ENCODE data around the gene SCAP. TPM values are rescaled to one million over a fixed set of nuclear protein-coding genes. Genes with fewer than 3 reads are reported as not detected.

The SCAP gene
- total RNA-seq, 4 donors from 2014 or later: 73.4 to 128 (median 88.4) TPM

DNA sequence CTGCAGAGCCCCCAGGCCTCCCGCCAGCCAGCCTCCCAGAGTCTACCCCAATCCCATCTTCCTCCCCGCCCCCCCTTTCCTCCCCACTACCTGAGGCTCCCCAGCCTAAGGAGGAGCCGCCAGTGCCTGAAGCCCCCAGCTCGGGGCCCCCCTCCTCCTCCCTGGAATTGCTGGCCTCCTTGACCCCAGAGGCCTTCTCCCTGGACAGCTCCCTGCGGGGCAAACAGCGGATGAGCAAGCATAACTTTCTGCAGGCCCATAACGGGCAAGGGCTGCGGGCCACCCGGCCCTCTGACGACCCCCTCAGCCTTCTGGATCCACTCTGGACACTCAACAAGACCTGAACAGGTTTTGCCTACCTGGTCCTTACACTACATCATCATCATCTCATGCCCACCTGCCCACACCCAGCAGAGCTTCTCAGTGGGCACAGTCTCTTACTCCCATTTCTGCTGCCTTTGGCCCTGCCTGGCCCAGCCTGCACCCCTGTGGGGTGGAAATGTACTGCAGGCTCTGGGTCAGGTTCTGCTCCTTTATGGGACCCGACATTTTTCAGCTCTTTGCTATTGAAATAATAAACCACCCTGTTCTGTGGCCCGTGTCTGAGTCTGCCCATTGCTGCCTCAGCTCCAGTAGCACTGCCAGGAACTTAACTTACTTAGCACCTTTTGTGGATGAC lies 62.8 kb downstream of the SCAP start:
- Histone ChIP-seq H3K9me3 (no peaks in the 10 kb centered on the region), H3K4me1 (peaks cover 0 to 14% (median 0%) of the 10 kb centered on the region in 4 donors), H3K36me3 (peaks cover 0 to 95% (median 28%) of the 10 kb centered on the region in 3 donors), H3K27ac (peak overlapping the region in 1 of 4 donors; percentile 57), H3K4me3 (no peak overlapping the region), H3K27me3 (no peaks in the 10 kb centered on the region)
- WGBS, 2 donors: 55 to 65% methylated on average over 11 of the region's 12 CpGs
- no peak for DNase-seq (ENCODE audit: low spot score in 2 of 2)
- TF ChIP-seq EP300 (IDR thresholded peaks at IDR 0.05) (no peak), POLR2A (IDR thresholded peaks at IDR 0.05) (no peak)
- TF ChIP-seq, protein P1, sequence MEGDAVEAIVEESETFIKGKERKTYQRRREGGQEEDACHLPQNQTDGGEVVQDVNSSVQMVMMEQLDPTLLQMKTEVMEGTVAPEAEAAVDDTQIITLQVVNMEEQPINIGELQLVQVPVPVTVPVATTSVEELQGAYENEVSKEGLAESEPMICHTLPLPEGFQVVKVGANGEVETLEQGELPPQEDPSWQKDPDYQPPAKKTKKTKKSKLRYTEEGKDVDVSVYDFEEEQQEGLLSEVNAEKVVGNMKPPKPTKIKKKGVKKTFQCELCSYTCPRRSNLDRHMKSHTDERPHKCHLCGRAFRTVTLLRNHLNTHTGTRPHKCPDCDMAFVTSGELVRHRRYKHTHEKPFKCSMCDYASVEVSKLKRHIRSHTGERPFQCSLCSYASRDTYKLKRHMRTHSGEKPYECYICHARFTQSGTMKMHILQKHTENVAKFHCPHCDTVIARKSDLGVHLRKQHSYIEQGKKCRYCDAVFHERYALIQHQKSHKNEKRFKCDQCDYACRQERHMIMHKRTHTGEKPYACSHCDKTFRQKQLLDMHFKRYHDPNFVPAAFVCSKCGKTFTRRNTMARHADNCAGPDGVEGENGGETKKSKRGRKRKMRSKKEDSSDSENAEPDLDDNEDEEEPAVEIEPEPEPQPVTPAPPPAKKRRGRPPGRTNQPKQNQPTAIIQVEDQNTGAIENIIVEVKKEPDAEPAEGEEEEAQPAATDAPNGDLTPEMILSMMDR (IDR thresholded peaks at IDR 0.05): no peak

DNA sequence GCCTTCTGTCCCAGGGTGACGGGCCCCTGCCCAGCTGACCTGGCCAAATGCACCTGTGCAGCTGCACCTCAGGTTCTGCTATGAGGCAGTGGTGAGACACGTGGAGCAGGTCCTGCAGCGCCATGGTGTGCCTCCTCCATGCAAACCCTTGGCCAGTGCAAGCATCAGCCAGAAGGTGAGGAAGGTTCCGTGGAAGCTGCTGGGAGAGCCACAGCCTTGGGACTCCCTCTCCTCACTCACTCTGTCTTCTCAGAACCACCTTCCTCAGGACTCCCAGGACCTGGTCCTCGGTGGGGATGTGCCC lies 63.3 kb downstream of the SCAP start:
- H3K9me3 ChIP-seq: no peaks in the 10 kb centered on the region
- H3K4me1 ChIP-seq: peaks cover 0 to 17% (median 0%) of the 10 kb centered on the region in 4 donors
- no peak overlapping the region for H3K27ac ChIP-seq
- H3K27me3 ChIP-seq: no peaks in the 10 kb centered on the region
- WGBS, 2 donors: 78 to 90% methylated on average over 2 to 5 of the region's 5 CpGs
- no peak for DNase-seq (ENCODE audit: low spot score in 2 of 2)
- TF ChIP-seq, protein P1 (IDR thresholded peaks at IDR 0.05): no peak
- TF ChIP-seq POLR2A (IDR thresholded peaks at IDR 0.05): no peak
- no peak for TF ChIP-seq EP300 (IDR thresholded peaks at IDR 0.05)
- no peak overlapping the region for H3K4me3 ChIP-seq
- H3K36me3 ChIP-seq: peaks cover 0 to 98% (median 32%) of the 10 kb centered on the region in 3 donors

DNA sequence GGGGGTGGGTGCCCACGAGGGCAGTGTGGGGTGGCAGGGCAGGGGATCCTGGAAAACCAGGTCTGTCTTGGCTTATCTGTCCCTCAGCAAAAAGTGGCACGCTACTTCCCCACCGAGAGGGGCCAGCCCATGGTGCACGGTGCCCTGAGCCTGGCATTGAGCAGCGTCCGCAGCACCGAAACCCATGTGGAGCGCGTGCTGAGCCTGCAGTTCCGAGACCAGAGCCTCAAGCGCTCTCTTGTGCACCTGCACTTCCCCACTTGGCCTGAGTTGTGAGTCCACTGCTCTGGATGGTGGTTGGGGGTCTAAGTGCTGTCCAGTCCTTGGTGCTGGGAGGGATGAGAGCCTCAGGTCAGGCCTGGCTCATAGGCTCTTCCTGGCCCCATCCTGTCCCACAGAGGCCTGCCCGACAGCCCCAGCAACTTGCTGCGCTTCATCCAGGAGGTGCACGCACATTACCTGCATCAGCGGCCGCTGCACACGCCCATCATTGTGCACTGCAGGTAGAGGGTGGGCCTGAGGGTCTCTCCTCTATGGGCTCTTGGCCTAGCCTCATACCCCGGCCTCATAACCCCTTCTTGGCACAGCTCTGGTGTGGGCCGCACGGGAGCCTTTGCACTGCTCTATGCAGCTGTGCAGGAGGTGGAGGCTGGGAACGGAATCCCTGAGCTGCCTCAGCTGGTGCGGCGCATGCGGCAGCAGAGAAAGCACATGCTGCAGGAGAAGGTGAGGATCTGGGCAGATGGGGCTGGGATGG lies 63.9 kb downstream of the SCAP start:
- TF ChIP-seq EP300 (IDR thresholded peaks at IDR 0.05) (no peak), POLR2A (IDR thresholded peaks at IDR 0.05) (no peak)
- TF ChIP-seq, protein P1 (IDR thresholded peaks at IDR 0.05): no peak
- peaks cover 0 to 98% (median 35%) of the 10 kb centered on the region in 3 donors for H3K36me3 ChIP-seq
- H3K9me3 ChIP-seq: no peaks in the 10 kb centered on the region
- H3K27me3 ChIP-seq: no peaks in the 10 kb centered on the region
- H3K4me3 ChIP-seq: no peak overlapping the region
- H3K27ac ChIP-seq: no peak overlapping the region
- DNase-seq (ENCODE audit: low spot score in 2 of 2): no peak
- peaks cover 0 to 22% (median 0%) of the 10 kb centered on the region in 4 donors for H3K4me1 ChIP-seq
- 90 to 93% methylated on average over 19 to 22 of the region's 24 CpGs for WGBS, 2 donors

DNA sequence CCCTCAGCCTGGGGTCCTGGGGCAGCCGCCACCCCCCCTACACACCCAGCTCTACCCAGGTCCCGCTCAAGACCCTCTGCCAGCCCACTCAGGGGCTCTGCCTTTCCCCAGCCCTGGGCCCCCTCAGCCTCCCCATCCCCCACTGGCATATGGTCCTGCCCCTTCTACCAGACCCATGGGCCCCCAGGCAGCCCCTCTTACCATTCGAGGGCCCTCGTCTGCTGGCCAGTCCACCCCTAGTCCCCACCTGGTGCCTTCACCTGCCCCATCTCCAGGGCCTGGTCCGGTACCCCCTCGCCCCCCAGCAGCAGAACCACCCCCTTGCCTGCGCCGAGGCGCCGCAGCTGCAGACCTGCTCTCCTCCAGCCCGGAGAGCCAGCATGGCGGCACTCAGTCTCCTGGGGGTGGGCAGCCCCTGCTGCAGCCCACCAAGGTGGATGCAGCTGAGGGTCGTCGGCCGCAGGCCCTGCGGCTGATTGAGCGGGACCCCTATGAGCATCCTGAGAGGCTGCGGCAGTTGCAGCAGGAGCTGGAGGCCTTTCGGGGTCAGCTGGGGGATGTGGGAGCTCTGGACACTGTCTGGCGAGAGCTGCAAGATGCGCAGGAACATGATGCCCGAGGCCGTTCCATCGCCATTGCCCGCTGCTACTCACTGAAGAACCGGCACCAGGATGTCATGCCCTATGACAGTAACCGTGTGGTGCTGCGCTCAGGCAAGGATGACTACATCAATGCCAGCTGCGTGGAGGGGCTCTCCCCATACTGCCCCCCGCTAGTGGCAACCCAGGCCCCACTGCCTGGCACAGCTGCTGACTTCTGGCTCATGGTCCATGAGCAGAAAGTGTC lies 64.7 kb downstream of the SCAP start:
- WGBS, 2 donors: 92 to 95% methylated on average over 21 to 30 of the region's 30 CpGs
- TF ChIP-seq, protein P1 (IDR thresholded peaks at IDR 0.05): no peak
- TF ChIP-seq EP300 (IDR thresholded peaks at IDR 0.05): no peak
- no peak for TF ChIP-seq POLR2A (IDR thresholded peaks at IDR 0.05)
- H3K9me3 ChIP-seq: no peaks in the 10 kb centered on the region
- peaks cover 0 to 31% (median under 1%) of the 10 kb centered on the region in 4 donors for H3K4me1 ChIP-seq
- no peak overlapping the region for H3K4me3 ChIP-seq
- DNase-seq (ENCODE audit: low spot score in 2 of 2): no peak
- H3K27ac ChIP-seq: no peak overlapping the region
- peaks cover 0 to 100% (median 37%) of the 10 kb centered on the region in 3 donors for H3K36me3 ChIP-seq
- no peaks in the 10 kb centered on the region for H3K27me3 ChIP-seq

Data from tibial nerve (tissue), 4 donors.